PFSK-1 (cell line): ENCODE results near the gene NAALADL1.

Experiments used
- FOXP2 ChIP-seq: optimal IDR thresholded peaks from 2 replicates; pipeline ENCODE3; 2011; ENCODE audit warnings: borderline replicate concordance, control low read depth, inconsistent platforms; ENCODE audit not compliant: insufficient read depth; ENCODE audit errors: extremely low read length, extremely low read depth
- POLR2AphosphoS5 ChIP-seq: IDR thresholded peaks from 2 replicates; pipeline ENCODE4 v1.6.1; 2012; ENCODE audit warnings: low read depth, mild to moderate bottlenecking, control low read depth, low read length, moderate library complexity
- REST ChIP-seq, 2 experiments: IDR thresholded peaks; 2 replicates each; pipeline versions ENCODE4 v1.6.1 to v1.8.0; 2011 to 2012; ENCODE audit warnings: low read depth in 2 of 2, low read length in 2 of 2, control low read depth in 1 of 2, inconsistent platforms in 1 of 2, mild to moderate bottlenecking in 1 of 2, moderate library complexity in 1 of 2; ENCODE audit not compliant: insufficient read depth in 1 of 2
- SIN3A ChIP-seq: IDR thresholded peaks from 2 replicates; pipeline ENCODE4 v1.6.1; 2012; ENCODE audit warnings: mild to moderate bottlenecking, low read length, moderate library complexity, borderline replicate concordance; ENCODE audit not compliant: insufficient read depth
- TAF1 ChIP-seq: IDR thresholded peaks from 2 replicates; pipeline ENCODE4 v1.6.1; 2012; ENCODE audit warnings: low read length, control low read depth, borderline replicate concordance; ENCODE audit not compliant: insufficient read depth

The NAALADL1 gene

GRCh38 chr11:65095427-65095826 lies 37.1 kb upstream of the NAALADL1 start:
- TF ChIP-seq REST (IDR thresholded peaks at IDR 0.05; ENCODE audit: insufficient read depth in 1 of 2, low read depth in 2 of 2, low read length in 2 of 2) (no peak), SIN3A (no peak), POLR2AphosphoS5 (no peak), FOXP2 (no peak), TAF1 (no peak)

- TF ChIP-seq POLR2AphosphoS5 (0 out of 2 replicates have a peak, but pooled peaks have one; percentile 14), TAF1 (no peak)
Observed at GRCh38 chr11:65090628-65091027, 32.3 kb upstream of the NAALADL1 start.

- TF ChIP-seq TAF1 (no peak), REST (IDR thresholded peaks at IDR 0.05; ENCODE audit: insufficient read depth in 1 of 2, low read depth in 2 of 2, low read length in 2 of 2) (no peak), POLR2AphosphoS5 (no peak), FOXP2 (no peak), SIN3A (no peak)
Observed at GRCh38 chr11:65089621-65090020, 31.3 kb upstream of the NAALADL1 start.

GRCh38 chr11:65087827-65088226 lies 29.5 kb upstream of the NAALADL1 start:
- no peak for TF ChIP-seq REST (IDR thresholded peaks at IDR 0.05; ENCODE audit: insufficient read depth in 1 of 2, low read depth in 2 of 2, low read length in 2 of 2)
- no peak for TF ChIP-seq POLR2AphosphoS5

GRCh38 chr11:65087216-65087615 lies 28.9 kb upstream of the NAALADL1 start:
- TF ChIP-seq FOXP2: no peak
- no peak for TF ChIP-seq TAF1
- no peak for TF ChIP-seq REST (IDR thresholded peaks at IDR 0.05; ENCODE audit: insufficient read depth in 1 of 2, low read depth in 2 of 2, low read length in 2 of 2)
- TF ChIP-seq SIN3A: no peak
- TF ChIP-seq POLR2AphosphoS5: no peak

GRCh38 chr11:65086809-65087208 lies 28.5 kb upstream of the NAALADL1 start:
- TF ChIP-seq POLR2AphosphoS5: no peak
